Measurements from ENCODE around the gene TMEM247. TPM values are rescaled to one million over a fixed set of nuclear protein-coding genes. Genes with fewer than 3 reads are reported as not detected.

Gene TMEM247
- polyA plus RNA-seq (2013, experiment 1 of 4) = not detected
- not detected for polyA plus RNA-seq (2013, experiment 2 of 4)
- polyA plus RNA-seq (2013, experiment 3 of 4) = not detected
- polyA plus RNA-seq (2013, experiment 4 of 4) = not detected

GRCh38 chr2:46479265-46479664 lies at the start of gene TMEM247:
Gene TMEM247 (plus strand): TSS chr2:46479565.
- no peaks in the 10 kb centered on the region for H3K9me3 ChIP-seq (ENCODE audit: control insufficient read depth, low read length)
- H3K4me1 ChIP-seq (ENCODE audit: control insufficient read depth, insufficient read depth, low read length) = no peaks in the 10 kb centered on the region
- no peak within 1 kb of the TSS for H3K4me3 ChIP-seq (ENCODE audit: insufficient read depth, low read depth, low read length)
- no peak within 1 kb of the TSS for H3K27ac ChIP-seq (ENCODE audit: insufficient read depth, low read depth, low read length, poor library complexity, severe bottlenecking)
- no peaks in the 10 kb centered on the region for H3K27me3 ChIP-seq (ENCODE audit: control insufficient read depth, insufficient read depth, low read length, poor library complexity, severe bottlenecking)
- no peaks in the 10 kb centered on the region for H3K36me3 ChIP-seq (ENCODE audit: control insufficient read depth, insufficient read depth, low read length)
- WGBS, 2 experiments = 96 to 97% methylated on average over 5 of the region's 5 CpGs

GRCh38 chr2:46430413-46430812 lies 49.0 kb upstream of the TMEM247 start:
- Histone ChIP-seq H3K9me3 (ENCODE audit: control insufficient read depth, low read length) (no peaks in the 10 kb centered on the region), H3K4me1 (ENCODE audit: control insufficient read depth, insufficient read depth, low read length) (no peaks in the 10 kb centered on the region), H3K36me3 (ENCODE audit: control insufficient read depth, insufficient read depth, low read length) (no peaks in the 10 kb centered on the region), H3K4me3 (ENCODE audit: insufficient read depth, low read depth, low read length) (no peak overlapping the region), H3K27me3 (ENCODE audit: control insufficient read depth, insufficient read depth, low read length, poor library complexity, severe bottlenecking) (no peaks in the 10 kb centered on the region), H3K27ac (ENCODE audit: insufficient read depth, low read depth, low read length, poor library complexity, severe bottlenecking) (no peak overlapping the region)
- WGBS, 2 experiments = 93 to 95% methylated on average over 1 of the region's 1 CpG

- Histone ChIP-seq H3K27ac (ENCODE audit: insufficient read depth, low read depth, low read length, poor library complexity, severe bottlenecking) (no peak overlapping the region), H3K4me1 (ENCODE audit: control insufficient read depth, insufficient read depth, low read length) (no peaks in the 10 kb centered on the region), H3K4me3 (ENCODE audit: insufficient read depth, low read depth, low read length) (no peak overlapping the region), H3K36me3 (ENCODE audit: control insufficient read depth, insufficient read depth, low read length) (no peaks in the 10 kb centered on the region), H3K27me3 (ENCODE audit: control insufficient read depth, insufficient read depth, low read length, poor library complexity, severe bottlenecking) (no peaks in the 10 kb centered on the region), H3K9me3 (ENCODE audit: control insufficient read depth, low read length) (no peaks in the 10 kb centered on the region)
- 95 to 97% methylated on average over 1 of the region's 1 CpG for WGBS, 2 experiments
Measured at GRCh38 chr2:46430992-46431391, 48.4 kb upstream of the TMEM247 start.

GRCh38 chr2:46431481-46432235 lies 47.7 kb upstream of the TMEM247 start:
- Histone ChIP-seq H3K9me3 (ENCODE audit: control insufficient read depth, low read length) (no peaks in the 10 kb centered on the region), H3K27ac (ENCODE audit: insufficient read depth, low read depth, low read length, poor library complexity, severe bottlenecking) (no peak overlapping the region), H3K27me3 (ENCODE audit: control insufficient read depth, insufficient read depth, low read length, poor library complexity, severe bottlenecking) (no peaks in the 10 kb centered on the region), H3K4me3 (ENCODE audit: insufficient read depth, low read depth, low read length) (no peak overlapping the region), H3K4me1 (ENCODE audit: control insufficient read depth, insufficient read depth, low read length) (no peaks in the 10 kb centered on the region), H3K36me3 (ENCODE audit: control insufficient read depth, insufficient read depth, low read length) (no peaks in the 10 kb centered on the region)
- 87 to 90% methylated on average over 5 of the region's 5 CpGs for WGBS, 2 experiments

- 80 to 83% methylated on average over 1 to 3 of the region's 3 CpGs for WGBS, 2 experiments
- Histone ChIP-seq H3K4me3 (ENCODE audit: insufficient read depth, low read depth, low read length) (no peak overlapping the region), H3K36me3 (ENCODE audit: control insufficient read depth, insufficient read depth, low read length) (no peaks in the 10 kb centered on the region), H3K4me1 (ENCODE audit: control insufficient read depth, insufficient read depth, low read length) (no peaks in the 10 kb centered on the region), H3K9me3 (ENCODE audit: control insufficient read depth, low read length) (no peaks in the 10 kb centered on the region), H3K27ac (ENCODE audit: insufficient read depth, low read depth, low read length, poor library complexity, severe bottlenecking) (no peak overlapping the region), H3K27me3 (ENCODE audit: control insufficient read depth, insufficient read depth, low read length, poor library complexity, severe bottlenecking) (no peaks in the 10 kb centered on the region)
Measured at GRCh38 chr2:46434851-46435273, 44.5 kb upstream of the TMEM247 start.

GRCh38 chr2:46435353-46435752 lies 44.0 kb upstream of the TMEM247 start:
- no peaks in the 10 kb centered on the region for H3K36me3 ChIP-seq (ENCODE audit: control insufficient read depth, insufficient read depth, low read length)
- no peaks in the 10 kb centered on the region for H3K4me1 ChIP-seq (ENCODE audit: control insufficient read depth, insufficient read depth, low read length)
- no peaks in the 10 kb centered on the region for H3K9me3 ChIP-seq (ENCODE audit: control insufficient read depth, low read length)
- no peak overlapping the region for H3K4me3 ChIP-seq (ENCODE audit: insufficient read depth, low read depth, low read length)
- no peaks in the 10 kb centered on the region for H3K27me3 ChIP-seq (ENCODE audit: control insufficient read depth, insufficient read depth, low read length, poor library complexity, severe bottlenecking)
- H3K27ac ChIP-seq (ENCODE audit: insufficient read depth, low read depth, low read length, poor library complexity, severe bottlenecking) = no peak overlapping the region

GRCh38 chr2:46435796-46436360 lies 43.5 kb upstream of the TMEM247 start:
- H3K4me3 ChIP-seq (ENCODE audit: insufficient read depth, low read depth, low read length) = no peak overlapping the region
- H3K9me3 ChIP-seq (ENCODE audit: control insufficient read depth, low read length) = no peaks in the 10 kb centered on the region
- 92% methylated on average over 4 of the region's 4 CpGs for WGBS, 2 experiments
- no peak overlapping the region for H3K27ac ChIP-seq (ENCODE audit: insufficient read depth, low read depth, low read length, poor library complexity, severe bottlenecking)
- H3K4me1 ChIP-seq (ENCODE audit: control insufficient read depth, insufficient read depth, low read length) = no peaks in the 10 kb centered on the region
- no peaks in the 10 kb centered on the region for H3K36me3 ChIP-seq (ENCODE audit: control insufficient read depth, insufficient read depth, low read length)
- H3K27me3 ChIP-seq (ENCODE audit: control insufficient read depth, insufficient read depth, low read length, poor library complexity, severe bottlenecking) = no peaks in the 10 kb centered on the region

- no peaks in the 10 kb centered on the region for H3K4me1 ChIP-seq (ENCODE audit: control insufficient read depth, insufficient read depth, low read length)
- no peaks in the 10 kb centered on the region for H3K9me3 ChIP-seq (ENCODE audit: control insufficient read depth, low read length)
- no peak overlapping the region for H3K27ac ChIP-seq (ENCODE audit: insufficient read depth, low read depth, low read length, poor library complexity, severe bottlenecking)
- no peaks in the 10 kb centered on the region for H3K36me3 ChIP-seq (ENCODE audit: control insufficient read depth, insufficient read depth, low read length)
- H3K4me3 ChIP-seq (ENCODE audit: insufficient read depth, low read depth, low read length) = no peak overlapping the region
- H3K27me3 ChIP-seq (ENCODE audit: control insufficient read depth, insufficient read depth, low read length, poor library complexity, severe bottlenecking) = no peaks in the 10 kb centered on the region
Measured at GRCh38 chr2:46436800-46437199, 42.6 kb upstream of the TMEM247 start.

GRCh38 chr2:46438102-46438501 lies 41.3 kb upstream of the TMEM247 start:
- no peaks in the 10 kb centered on the region for H3K27me3 ChIP-seq (ENCODE audit: control insufficient read depth, insufficient read depth, low read length, poor library complexity, severe bottlenecking)
- H3K9me3 ChIP-seq (ENCODE audit: control insufficient read depth, low read length) = no peaks in the 10 kb centered on the region
- H3K4me1 ChIP-seq (ENCODE audit: control insufficient read depth, insufficient read depth, low read length) = no peaks in the 10 kb centered on the region
- no peak overlapping the region for H3K4me3 ChIP-seq (ENCODE audit: insufficient read depth, low read depth, low read length)
- WGBS, 2 experiments = 89% methylated on average over 1 of the region's 1 CpG; no CpG with 5 or more reads in 1 of the 2 experiments
- no peak overlapping the region for H3K27ac ChIP-seq (ENCODE audit: insufficient read depth, low read depth, low read length, poor library complexity, severe bottlenecking)
- H3K36me3 ChIP-seq (ENCODE audit: control insufficient read depth, insufficient read depth, low read length) = no peaks in the 10 kb centered on the region

GRCh38 chr2:46438794-46439193 lies 40.6 kb upstream of the TMEM247 start:
- no peaks in the 10 kb centered on the region for H3K9me3 ChIP-seq (ENCODE audit: control insufficient read depth, low read length)
- 95 to 96% methylated on average over 2 of the region's 2 CpGs for WGBS, 2 experiments
- H3K27me3 ChIP-seq (ENCODE audit: control insufficient read depth, insufficient read depth, low read length, poor library complexity, severe bottlenecking) = no peaks in the 10 kb centered on the region
- H3K27ac ChIP-seq (ENCODE audit: insufficient read depth, low read depth, low read length, poor library complexity, severe bottlenecking) = no peak overlapping the region
- no peaks in the 10 kb centered on the region for H3K4me1 ChIP-seq (ENCODE audit: control insufficient read depth, insufficient read depth, low read length)
- H3K4me3 ChIP-seq (ENCODE audit: insufficient read depth, low read depth, low read length) = no peak overlapping the region
- H3K36me3 ChIP-seq (ENCODE audit: control insufficient read depth, insufficient read depth, low read length) = no peaks in the 10 kb centered on the region
